HCT116 (cell line): ENCODE measurements around the gene SUCLG2. TPM values are rescaled to one million over a fixed set of nuclear protein-coding genes. Genes with fewer than 3 reads are reported as not detected.
"Not testable (repeated sequence)": the region's sequence is repeated elsewhere in the genome, so short reads cannot be mapped to it uniquely, and the experiment has no call there.

Experiments
- ATAC-seq: fragments of 200-7000 bp; cut with Tn5 transposase; 2 replicates; pipeline ENCODE4 v1.9.1; 2020; ENCODE audit warnings: mild to moderate bottlenecking, moderate library complexity
- BruUV-seq: library from RNA; stranded (reverse); fragments of 400-500 nt; replicated peaks from 2 replicates; lab custom pipeline; 2021; lab: Mats Ljungman, UMichigan
- CTCF ChIA-PET: fragments of 300-600 bp; sonication (Branson Sonifier 250); formaldehyde crosslinking; loops from one replicate; lab custom pipeline; 2021; ENCODE audit warnings: antibody characterized with exemption; lab: Charles Lee
- POLR2A ChIA-PET: fragments of 300-600, 350-600 bp; sonication (Branson Sonifier 250); formaldehyde crosslinking; loops from one replicate; lab custom pipeline; 2021; ENCODE audit warnings: antibody characterized with exemption; lab: Charles Lee
- RAD21 ChIA-PET, 2 experiments: fragments of 300-600 bp; sonication (Branson Sonifier 250); formaldehyde crosslinking; loops; one replicate each; lab custom pipeline; 2023; ENCODE audit warnings: low total read pairs in 2 of 2; ENCODE audit not compliant: uncharacterized antibody in 2 of 2, unreplicated experiment in 2 of 2, low non-redundant PET in 1 of 2; lab: Charles Lee
- DNase-seq: peaks from one replicate; pipeline ENCODE4 v3.0.0-alpha.2; 2010; ENCODE audit warnings: low read depth, low spot score
- H2AFZ ChIP-seq: fragments of 200-600 bp; shearing (Covaris generic), sonication (generic); 2 replicates; pipeline ENCODE4 v1.6.1; 2017; ENCODE audit warnings: low read depth, mixed run types, mixed read lengths, antibody characterized with exemption, low read length; ENCODE audit not compliant: poor library complexity, severe bottlenecking
- H3K27ac ChIP-seq: 2 replicates; pipeline ENCODE4 v1.5.1; 2012; ENCODE audit warnings: low read depth, low read length
- H3K27me3 ChIP-seq: fragments of 200-600 bp; sonication (generic); 2 replicates; pipeline ENCODE4 v1.6.1; 2016; ENCODE audit warnings: mixed run types, low read length, mixed read lengths; ENCODE audit not compliant: insufficient read depth
- H3K36me3 ChIP-seq, 2 experiments: fragments of 200-500 bp in 1 of 2; fragments of 200-600 bp in 1 of 2; sonication (Bioruptor generic) in 1 of 2; sonication (generic) in 1 of 2; 2 replicates each; pipeline versions ENCODE4 v1.5.1 to v1.6.1; 2014 to 2016; ENCODE audit warnings: low read length in 2 of 2, inconsistent platforms in 1 of 2, mixed read lengths in 1 of 2, mixed run types in 1 of 2; ENCODE audit not compliant: insufficient read depth in 2 of 2, control insufficient read depth in 1 of 2
- H3K4me1 ChIP-seq, 2 experiments: fragments of 200-600 bp in 1 of 2; sonication (generic) in 1 of 2; 2 replicates each; pipeline versions ENCODE4 v1.5.1 to v1.6.1; 2012 to 2017; ENCODE audit warnings: low read length in 2 of 2, inconsistent platforms in 1 of 2, mild to moderate bottlenecking in 1 of 2, mixed read lengths in 1 of 2, mixed run types in 1 of 2, moderate library complexity in 1 of 2; ENCODE audit not compliant: insufficient read depth in 2 of 2, control insufficient read depth in 1 of 2
- H3K4me2 ChIP-seq: fragments of 200-600 bp; sonication (generic); 2 replicates; pipeline ENCODE4 v1.6.1; 2017; ENCODE audit warnings: mixed run types, low read length, mixed read lengths
- H3K4me3 ChIP-seq, 2 experiments: fragments of 200-600 bp in 1 of 2; sonication (generic) in 1 of 2; replicated peaks in 1 of 2; 2 replicates each; pipeline ENCODE4 v1.5.1; 2011 to 2016; ENCODE audit warnings: low read length in 2 of 2, control low read depth in 1 of 2, low read depth in 1 of 2, mild to moderate bottlenecking in 1 of 2, mixed read lengths in 1 of 2, mixed run types in 1 of 2
- H3K79me2 ChIP-seq: fragments of 200-600 bp; sonication (generic); 2 replicates; pipeline ENCODE4 v1.6.1; 2017; ENCODE audit warnings: mild to moderate bottlenecking, mixed run types, low read length, moderate library complexity, mixed read lengths; ENCODE audit not compliant: insufficient read depth
- H3K9ac ChIP-seq: fragments of 200-600 bp; sonication (generic); 2 replicates; pipeline ENCODE4 v1.6.1; 2016; ENCODE audit warnings: low read length, mixed read lengths
- H3K9me2 ChIP-seq: fragments of 200-600 bp; sonication (generic), shearing (Covaris generic); 2 replicates; pipeline ENCODE4 v1.6.1; 2017; ENCODE audit warnings: mixed run types, mild to moderate bottlenecking, moderate library complexity; ENCODE audit not compliant: insufficient read depth
- H3K9me3 ChIP-seq, 2 experiments: fragments of 200-500 bp in 1 of 2; fragments of 200-600 bp in 1 of 2; sonication (Bioruptor generic) in 1 of 2; sonication (generic) in 1 of 2; 2 replicates each; pipeline ENCODE4 v1.6.1; 2014 to 2017; ENCODE audit warnings: low read length in 2 of 2, mixed read lengths in 2 of 2, inconsistent platforms in 1 of 2, low read depth in 1 of 2, mild to moderate bottlenecking in 1 of 2, mixed run types in 1 of 2, moderate library complexity in 1 of 2; ENCODE audit not compliant: control insufficient read depth in 1 of 2, insufficient read depth in 1 of 2
- H4K20me1 ChIP-seq: fragments of 200-600 bp; sonication (generic), shearing (Covaris generic); 2 replicates; pipeline ENCODE4 v1.6.1; 2017; ENCODE audit warnings: mixed run types, mild to moderate bottlenecking, moderate library complexity; ENCODE audit not compliant: insufficient read depth
- ATF3 ChIP-seq: IDR thresholded peaks from 2 replicates; pipeline ENCODE4 v1.6.1; 2012
- EZH2phosphoT487 ChIP-seq: fragments of 200-600 bp; IDR thresholded peaks from 2 replicates; pipeline ENCODE4 v1.6.1; 2018; ENCODE audit warnings: antibody characterized with exemption, borderline replicate concordance
- JUND ChIP-seq: IDR thresholded peaks from 2 replicates; pipeline ENCODE4 v1.6.1; 2012
- POLR2A ChIP-seq: IDR thresholded peaks from 2 replicates; pipeline ENCODE4 v1.7.0; 2011; ENCODE audit warnings: borderline replicate concordance; ENCODE audit not compliant: insufficient read depth, insufficient read length; ENCODE audit errors: extremely low read depth
- ZBTB33 ChIP-seq: IDR thresholded peaks from 2 replicates; pipeline ENCODE4 v1.6.1; 2011; ENCODE audit warnings: mild to moderate bottlenecking, low read length, moderate library complexity; ENCODE audit not compliant: insufficient replicate concordance; ENCODE audit errors: extremely low read depth
- intact Hi-C: fragments of 100-400 bp; cut with micrococcal nuclease; formaldehyde crosslinking; loops from 2 replicates; pipeline ENCODE4 v1.10.0; 2022
- total RNA-seq: library from RNA; stranded (reverse); gene quantifications from one replicate; pipeline ENCODE4 v1.2.1, GENCODE V29; 2021; ENCODE audit not compliant: unreplicated experiment

The SUCLG2 gene
- total RNA-seq, 1 experiment from 2014 or later = 49.2 TPM

- TF ChIP-seq ATF3 (no peak), ZBTB33 (no peak), JUND (no peak), POLR2A (no peak), EZH2phosphoT487 (no peak)
These were observed 67.1 kb downstream of the SUCLG2 start (continued) for GRCh38 chr3:67587301-67587700.

- BruUV-seq = not testable (repeated sequence)
These were observed 69.8 kb downstream of the SUCLG2 start for GRCh38 chr3:67584608-67585007.

More at GRCh38 chr3:67584608-67585007, 69.8 kb downstream of the SUCLG2 start:
- H3K9me2 ChIP-seq, CTCF ChIA-PET, H2AFZ ChIP-seq, H4K20me1 ChIP-seq, POLR2A ChIA-PET, H3K4me1 ChIP-seq, H3K9me3 ChIP-seq, H3K4me3 ChIP-seq, intact Hi-C loops, H3K36me3 ChIP-seq, RAD21 ChIA-PET, H3K4me2 ChIP-seq, DNase-seq, ATAC-seq, H3K27me3 ChIP-seq, H3K79me2 ChIP-seq, H3K9ac ChIP-seq, H3K27ac ChIP-seq: not testable (repeated sequence)
